Neural cell (in vitro differentiated cells): ENCODE measurements around the gene ST6GALNAC3. TPM values are rescaled to one million over a fixed set of nuclear protein-coding genes. Genes with fewer than 3 reads are reported as not detected.

Source experiments
- H2AFZ ChIP-seq: fragments of 200-600, 300-800 bp; sonication (generic), shearing (Covaris generic); 2 replicates; pipeline ENCODE4 v1.6.0; 2014; ENCODE audit warnings: low read depth, mild to moderate bottlenecking, antibody characterized with exemption, low read length, moderate library complexity
- H3F3A ChIP-seq: fragments of 200-600 bp; shearing (Covaris generic); 2 replicates; pipeline ENCODE4 v1.6.1; 2016; ENCODE audit warnings: mild to moderate bottlenecking, moderate library complexity, mixed read lengths, antibody characterized with exemption, low read length; ENCODE audit not compliant: insufficient read depth, poor library complexity, severe bottlenecking
- H3K27ac ChIP-seq: fragments of 200-600, 300-800 bp; sonication (generic), shearing (Covaris generic); 2 replicates; pipeline ENCODE4 v1.5.1; 2014; ENCODE audit warnings: mild to moderate bottlenecking, low read length, moderate library complexity
- H3K27me3 ChIP-seq: fragments of 300-800, 200-600 bp; sonication (generic), shearing (Covaris generic); 2 replicates; pipeline ENCODE4 v1.6.0; 2014; ENCODE audit warnings: mild to moderate bottlenecking, low read depth, low read length, moderate library complexity; ENCODE audit not compliant: insufficient read depth
- H3K36me3 ChIP-seq: fragments of 300-800, 200-600 bp; sonication (generic), shearing (Covaris generic); 2 replicates; pipeline ENCODE4 v1.5.1; 2014; ENCODE audit warnings: mild to moderate bottlenecking, antibody characterized with exemption, low read length, moderate library complexity; ENCODE audit not compliant: insufficient read depth
- H3K4me2 ChIP-seq: fragments of 300-800, 200-600 bp; sonication (generic), shearing (Covaris generic); 2 replicates; pipeline ENCODE4 v1.6.0; 2014; ENCODE audit warnings: mild to moderate bottlenecking, low read length
- H3K4me3 ChIP-seq: fragments of 300-800, 200-600 bp; sonication (generic), shearing (Covaris generic); 2 replicates; pipeline ENCODE4 v1.5.1; 2014; ENCODE audit warnings: mild to moderate bottlenecking, low read length, moderate library complexity
- H3K79me2 ChIP-seq: fragments of 200-600 bp; shearing (Covaris generic); replicated peaks from 2 replicates; pipeline ENCODE4 v1.6.0; 2014; ENCODE audit warnings: mild to moderate bottlenecking, low read length, moderate library complexity; ENCODE audit not compliant: insufficient read depth
- H3K9ac ChIP-seq: fragments of 300-800, 200-600 bp; sonication (generic), shearing (Covaris generic); 2 replicates; pipeline ENCODE4 v1.6.1; 2016; ENCODE audit warnings: mild to moderate bottlenecking, low read length, mixed read lengths
- H3K9me2 ChIP-seq: fragments of 200-600 bp; shearing (Covaris generic); 2 replicates; pipeline ENCODE4 v1.6.1; 2016; ENCODE audit warnings: mild to moderate bottlenecking, low read length, mixed read lengths; ENCODE audit not compliant: insufficient read depth
- H3K9me3 ChIP-seq: fragments of 200-600, 300-800 bp; sonication (generic), shearing (Covaris generic); 2 replicates; pipeline ENCODE4 v1.6.1; 2016; ENCODE audit warnings: mild to moderate bottlenecking, mixed run types, low read length, moderate library complexity, mixed read lengths
- H4K20me1 ChIP-seq: fragments of 200-600 bp; shearing (Covaris generic); 2 replicates; pipeline ENCODE4 v1.6.1; 2016; ENCODE audit warnings: mild to moderate bottlenecking, mixed run types; ENCODE audit not compliant: insufficient read depth
- CTCF ChIP-seq: fragments of 450-650 bp; IDR thresholded peaks from 2 replicates; pipeline ENCODE4 v1.5.1; 2014; ENCODE audit warnings: antibody characterized with exemption, mild to moderate bottlenecking, moderate library complexity; ENCODE audit not compliant: poor library complexity, severe bottlenecking
- EP300 ChIP-seq: fragments of 450-650 bp; conservative IDR thresholded peaks from 2 replicates; pipeline ENCODE4 v1.6.1; 2014; ENCODE audit warnings: antibody characterized with exemption, mild to moderate bottlenecking, moderate library complexity; ENCODE audit not compliant: poor library complexity, severe bottlenecking
- EZH2 ChIP-seq: fragments of 200-600, 300-800 bp; shearing (Covaris generic), sonication (generic); IDR thresholded peaks from 2 replicates; pipeline ENCODE4 v1.6.1; 2014; ENCODE audit warnings: antibody characterized with exemption, low read length, borderline replicate concordance, mild to moderate bottlenecking; ENCODE audit not compliant: insufficient read depth, poor library complexity, severe bottlenecking
- MXI1 ChIP-seq: fragments of 450-650 bp; conservative IDR thresholded peaks from 2 replicates; pipeline ENCODE4 v1.6.1; 2014; ENCODE audit warnings: antibody characterized with exemption, mild to moderate bottlenecking; ENCODE audit not compliant: poor library complexity, severe bottlenecking
- POLR2AphosphoS5 ChIP-seq: IDR thresholded peaks from 2 replicates; pipeline ENCODE4 v1.6.1; 2012
- RAD21 ChIP-seq: fragments of 450-650 bp; conservative IDR thresholded peaks from 2 replicates; pipeline ENCODE4 v1.6.1; 2014; ENCODE audit warnings: antibody characterized with exemption, mild to moderate bottlenecking, moderate library complexity
- REST ChIP-seq: IDR thresholded peaks from 2 replicates; pipeline ENCODE4 v1.6.1; 2012; ENCODE audit warnings: borderline replicate concordance
- SMC3 ChIP-seq: fragments of 450-650 bp; conservative IDR thresholded peaks from 2 replicates; pipeline ENCODE4 v1.6.1; 2014; ENCODE audit warnings: antibody characterized with exemption, mild to moderate bottlenecking, moderate library complexity; ENCODE audit not compliant: poor library complexity
- TAF1 ChIP-seq: IDR thresholded peaks from 2 replicates; pipeline ENCODE4 v1.6.1; 2012; ENCODE audit warnings: low read depth
- polyA plus RNA-seq: library from polyadenylated mRNA; depleted of rRNA; stranded (reverse); fragments of >200 nt; gene quantifications from 2 replicates; pipeline ENCODE4 v1.2.3, GENCODE V29; 2014

Gene ST6GALNAC3
- polyA plus RNA-seq, 1 donor from 2014 or later: 3.6 TPM

GRCh38 chr1:76379506-76379905, 305.0 kb downstream of the ST6GALNAC3 start:
- no peak overlapping the region for H3K4me3 ChIP-seq
- H3K9ac ChIP-seq: no peak overlapping the region
- H4K20me1 ChIP-seq: no peaks in the 10 kb centered on the region
- H3K9me3 ChIP-seq: no peaks in the 10 kb centered on the region
- no peaks in the 10 kb centered on the region for H3K9me2 ChIP-seq
- no peaks in the 10 kb centered on the region for H3F3A ChIP-seq
- TF ChIP-seq MXI1 (no peak), RAD21 (no peak), CTCF (no peak), TAF1 (no peak), EZH2 (no peak), SMC3 (no peak), POLR2AphosphoS5 (no peak), EP300 (no peak), REST (no peak)
- H3K79me2 ChIP-seq: no peaks in the 10 kb centered on the region
- H3K27me3 ChIP-seq: no peaks in the 10 kb centered on the region
- H3K27ac ChIP-seq: no peak overlapping the region
- no peak overlapping the region for H3K4me2 ChIP-seq
- H3K36me3 ChIP-seq: no peaks in the 10 kb centered on the region
- H2AFZ ChIP-seq: no peak overlapping the region

- H3F3A ChIP-seq: no peaks in the 10 kb centered on the region
- H3K9me2 ChIP-seq: no peaks in the 10 kb centered on the region
- no peak overlapping the region for H3K27ac ChIP-seq
- no peak overlapping the region for H2AFZ ChIP-seq
- H4K20me1 ChIP-seq: no peaks in the 10 kb centered on the region
- H3K36me3 ChIP-seq: no peaks in the 10 kb centered on the region
- TF ChIP-seq EP300: no peak
- TF ChIP-seq POLR2AphosphoS5: no peak
- TF ChIP-seq CTCF: no peak
- TF ChIP-seq SMC3: no peak
- TF ChIP-seq REST: no peak
- no peak for TF ChIP-seq RAD21
- no peak for TF ChIP-seq TAF1
- no peak for TF ChIP-seq EZH2
- no peak for TF ChIP-seq MXI1
- no peaks in the 10 kb centered on the region for H3K79me2 ChIP-seq
- H3K27me3 ChIP-seq: no peaks in the 10 kb centered on the region
- H3K4me2 ChIP-seq: no peak overlapping the region
- no peak overlapping the region for H3K4me3 ChIP-seq
- H3K9me3 ChIP-seq: no peaks in the 10 kb centered on the region
- H3K9ac ChIP-seq: no peak overlapping the region
These were observed 307.0 kb downstream of the ST6GALNAC3 start for GRCh38 chr1:76381450-76382097.
